Stimulated activated CD4-positive, alpha-beta T cell treated with anti-CD3 and anti-CD28 coated beads, Interleukin-2, amount 100 ng/mL, for 4 hours (primary cell): ENCODE data around the gene SAA1.

Experiments
- DNase-seq: peaks from one replicate; pipeline ENCODE4 v3.0.0-alpha.2; 2020; ENCODE audit warnings: low read depth

Gene SAA1

DNA sequence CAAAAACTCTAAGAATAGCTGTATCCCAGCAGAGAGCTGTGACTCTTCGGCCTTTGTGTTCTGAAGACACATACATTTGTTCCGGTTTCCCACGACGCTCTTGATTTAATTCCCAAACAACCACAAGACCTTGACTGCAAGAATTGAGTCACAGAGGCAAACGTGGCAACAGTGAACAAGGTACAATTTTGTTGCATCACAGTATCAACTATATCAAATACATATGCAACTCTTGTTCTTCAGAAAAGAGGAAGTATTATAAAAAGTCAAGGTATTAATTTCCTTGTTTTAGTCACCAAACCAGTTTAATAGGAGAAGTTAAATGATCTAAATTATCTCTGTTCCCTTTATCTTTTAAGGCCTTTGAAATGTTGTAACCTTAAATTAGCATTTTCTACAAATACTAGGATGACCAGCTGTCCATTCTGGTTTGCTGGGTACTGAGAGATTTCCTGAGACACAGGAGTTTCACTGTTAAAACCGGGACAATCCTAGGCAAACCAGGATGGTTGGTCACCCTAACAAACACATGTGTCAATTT is 44.8 kb downstream of the SAA1 start:
- no peak for DNase-seq

GRCh38 chr11:18312012-18312411 is 45.9 kb downstream of the SAA1 start:
- DNase-seq: no peak

DNA sequence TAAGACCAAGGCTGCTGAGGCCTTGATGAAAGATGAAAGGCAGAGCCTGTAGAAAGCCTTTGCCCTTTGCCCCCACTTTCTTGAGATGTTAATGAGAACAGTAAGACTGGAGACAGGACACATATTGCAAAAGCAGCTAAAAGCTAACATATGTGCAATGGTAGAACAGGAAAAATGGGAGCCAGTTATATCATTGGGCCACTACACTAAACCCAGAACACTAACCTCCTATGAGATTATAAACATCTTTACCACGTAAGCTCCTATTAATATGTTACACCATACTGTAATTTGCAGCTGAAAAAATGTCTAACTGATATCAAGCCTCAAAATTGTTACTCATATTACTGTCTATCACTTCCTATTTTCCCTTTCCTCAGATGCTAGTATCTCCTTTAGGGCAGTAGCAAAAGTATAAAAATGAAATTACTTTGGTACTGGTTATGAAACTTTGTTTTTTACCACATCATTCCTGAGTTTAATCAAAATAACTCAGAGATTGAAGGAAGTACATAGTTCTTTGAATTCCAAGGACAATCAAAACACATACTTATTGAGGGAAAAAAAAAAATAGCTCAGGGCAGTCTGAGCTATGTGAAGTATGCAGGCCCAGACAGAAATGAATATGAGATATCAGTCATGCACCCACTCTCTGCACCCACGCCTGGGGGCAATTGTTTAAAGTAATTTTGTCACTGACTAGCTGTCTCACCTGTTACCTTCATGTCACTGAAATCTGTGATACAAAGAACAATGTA is 46.8 kb downstream of the SAA1 start:
- no peak for DNase-seq

- no peak for DNase-seq
These were observed 48.1 kb downstream of the SAA1 start for GRCh38 chr11:18313965-18314763.

GRCh38 chr11:18314784-18315523 is 48.9 kb downstream of the SAA1 start:
- no peak for DNase-seq

- no peak for DNase-seq
These were observed 49.8 kb downstream of the SAA1 start for GRCh38 chr11:18315893-18316292.

GRCh38 chr11:18317551-18317950 is 51.5 kb downstream of the SAA1 start:
- DNase-seq: no peak
